Testis (tissue), 2 donors: Measurements from ENCODE around the gene DNLZ.

Source experiments
- POLR2A ChIP-seq: fragments of 450-650 bp; IDR thresholded peaks from one replicate; pipeline ENCODE4 v1.6.1; 2017; ENCODE audit warnings: antibody characterized with exemption, mild to moderate bottlenecking, moderate library complexity
- TF ChIP-seq, protein P1 (sequence below), 3 experiments: fragments of 450-650 bp in 2 of 3; fragments of 200-600 bp in 1 of 3; sonication (generic) in 1 of 3; IDR thresholded peaks; one replicate each; pipeline ENCODE4 v1.5.1; 2016 to 2019; ENCODE audit warnings: antibody characterized with exemption in 3 of 3, mild to moderate bottlenecking in 2 of 3, moderate library complexity in 1 of 3

DNA sequence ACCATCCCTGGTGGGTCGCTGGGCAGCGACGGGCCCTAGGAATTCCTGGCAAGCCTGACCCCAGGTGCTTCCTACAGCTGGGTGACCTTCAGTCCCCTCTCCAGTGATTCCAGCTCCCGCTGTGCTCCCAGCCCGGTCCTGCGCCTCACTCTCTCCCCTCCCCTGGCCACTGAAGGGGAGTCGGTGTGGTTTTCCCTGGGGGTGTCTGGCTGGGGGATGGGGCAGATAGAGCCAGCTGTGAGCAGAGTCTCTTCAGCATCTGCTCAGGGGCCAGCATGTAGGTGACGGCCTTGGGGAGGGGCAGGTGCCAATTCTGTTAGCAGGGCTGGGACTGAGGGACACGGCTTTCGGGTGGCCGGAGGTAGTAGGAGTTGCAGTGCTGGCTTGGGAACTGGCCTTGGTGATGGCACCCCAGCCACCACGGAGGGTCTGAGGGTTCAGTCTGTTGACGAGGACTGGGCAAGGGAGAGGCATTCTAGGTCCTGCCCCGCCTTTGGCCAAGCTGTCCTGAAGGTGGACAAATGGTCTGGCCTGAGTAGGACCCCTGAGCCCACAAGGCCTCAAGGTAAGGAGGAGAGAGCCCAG is 33.0 kb downstream of the DNLZ start:
- TF ChIP-seq, protein P1, sequence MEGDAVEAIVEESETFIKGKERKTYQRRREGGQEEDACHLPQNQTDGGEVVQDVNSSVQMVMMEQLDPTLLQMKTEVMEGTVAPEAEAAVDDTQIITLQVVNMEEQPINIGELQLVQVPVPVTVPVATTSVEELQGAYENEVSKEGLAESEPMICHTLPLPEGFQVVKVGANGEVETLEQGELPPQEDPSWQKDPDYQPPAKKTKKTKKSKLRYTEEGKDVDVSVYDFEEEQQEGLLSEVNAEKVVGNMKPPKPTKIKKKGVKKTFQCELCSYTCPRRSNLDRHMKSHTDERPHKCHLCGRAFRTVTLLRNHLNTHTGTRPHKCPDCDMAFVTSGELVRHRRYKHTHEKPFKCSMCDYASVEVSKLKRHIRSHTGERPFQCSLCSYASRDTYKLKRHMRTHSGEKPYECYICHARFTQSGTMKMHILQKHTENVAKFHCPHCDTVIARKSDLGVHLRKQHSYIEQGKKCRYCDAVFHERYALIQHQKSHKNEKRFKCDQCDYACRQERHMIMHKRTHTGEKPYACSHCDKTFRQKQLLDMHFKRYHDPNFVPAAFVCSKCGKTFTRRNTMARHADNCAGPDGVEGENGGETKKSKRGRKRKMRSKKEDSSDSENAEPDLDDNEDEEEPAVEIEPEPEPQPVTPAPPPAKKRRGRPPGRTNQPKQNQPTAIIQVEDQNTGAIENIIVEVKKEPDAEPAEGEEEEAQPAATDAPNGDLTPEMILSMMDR (IDR thresholded peaks at IDR 0.05), result no peak
- TF ChIP-seq POLR2A, result no peak
